ENCODE data around the gene SPNS3.

SPNS3 gene

DNA sequence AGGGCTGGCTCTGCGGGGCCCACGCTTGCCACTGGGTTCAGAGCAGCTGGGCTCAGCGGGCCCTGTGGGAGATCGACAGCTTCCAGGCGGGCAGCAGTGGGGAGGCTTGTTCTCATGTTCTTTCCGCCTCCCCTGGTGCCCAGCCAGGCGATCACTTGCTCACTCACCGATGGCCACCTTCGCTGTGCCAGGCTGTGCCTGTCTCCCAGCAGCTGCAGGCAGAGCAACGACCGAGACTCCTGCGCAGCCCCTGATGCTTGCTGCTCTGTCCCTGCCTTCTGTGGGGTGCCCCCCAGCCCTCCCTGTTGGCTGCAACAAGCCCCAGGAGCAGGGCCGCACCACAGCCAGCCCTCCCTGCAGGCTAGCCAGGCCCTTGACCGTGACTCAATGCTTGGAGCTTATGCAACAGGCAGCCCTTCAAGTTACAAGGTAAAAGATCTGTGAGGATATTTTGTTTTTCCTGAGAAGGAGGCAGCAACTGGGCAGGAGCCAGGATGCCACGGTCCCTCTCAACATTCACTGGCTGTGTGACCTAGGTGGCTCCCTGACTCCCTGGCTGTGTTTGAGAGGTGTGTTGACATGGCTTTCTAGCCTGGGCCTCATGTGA, 55.4 kb downstream of the SPNS3 start:
- DNase-seq (ENCODE audit: low spot score): no peak

DNA sequence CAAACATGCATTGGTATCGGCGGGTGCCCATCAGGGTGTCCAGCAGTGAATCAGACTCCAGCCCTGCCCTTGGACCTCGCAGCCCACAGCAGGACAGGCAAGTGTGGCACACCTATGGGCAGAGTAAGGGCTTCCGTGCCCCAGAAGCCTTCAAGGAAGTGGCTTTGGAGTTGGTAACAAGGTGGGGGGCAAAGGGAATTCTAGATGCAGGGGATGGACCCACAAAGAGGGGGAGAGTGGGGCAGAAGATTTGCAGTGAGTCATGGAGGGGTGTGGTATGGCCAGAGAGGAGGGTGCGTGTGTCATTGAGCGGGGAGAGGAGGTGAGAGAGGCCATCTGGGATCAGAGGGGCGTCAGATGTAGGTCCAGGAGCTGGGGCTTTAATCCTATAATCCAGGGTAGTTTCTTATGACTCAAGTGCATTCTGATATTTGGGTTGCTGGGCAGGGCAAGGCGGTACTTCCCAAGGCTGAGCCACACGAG, 56.4 kb downstream of the SPNS3 start:
- no peak for DNase-seq (ENCODE audit: low spot score)

DNA sequence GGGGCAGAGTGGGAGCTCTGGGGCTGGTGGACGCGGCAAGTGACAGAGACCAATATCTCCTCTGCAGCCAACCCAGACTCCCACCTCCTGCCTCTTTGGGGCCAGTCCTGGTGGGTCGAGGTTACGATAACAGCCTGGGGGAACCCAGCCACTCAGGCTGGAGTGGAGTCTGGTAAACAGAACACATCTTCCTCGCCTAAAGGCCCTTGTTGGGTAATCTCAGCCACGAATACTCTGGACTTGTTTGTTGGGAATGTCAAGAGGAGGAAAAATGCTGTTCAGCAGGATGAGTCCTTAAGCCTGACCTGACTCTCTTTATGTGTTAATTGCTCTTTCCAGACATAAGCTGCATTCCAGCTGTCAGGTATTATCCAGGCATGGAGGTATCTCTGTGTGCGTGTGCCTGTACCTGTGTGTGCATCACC, 56.9 kb downstream of the SPNS3 start:
- no peak for DNase-seq (ENCODE audit: low spot score)

DNA sequence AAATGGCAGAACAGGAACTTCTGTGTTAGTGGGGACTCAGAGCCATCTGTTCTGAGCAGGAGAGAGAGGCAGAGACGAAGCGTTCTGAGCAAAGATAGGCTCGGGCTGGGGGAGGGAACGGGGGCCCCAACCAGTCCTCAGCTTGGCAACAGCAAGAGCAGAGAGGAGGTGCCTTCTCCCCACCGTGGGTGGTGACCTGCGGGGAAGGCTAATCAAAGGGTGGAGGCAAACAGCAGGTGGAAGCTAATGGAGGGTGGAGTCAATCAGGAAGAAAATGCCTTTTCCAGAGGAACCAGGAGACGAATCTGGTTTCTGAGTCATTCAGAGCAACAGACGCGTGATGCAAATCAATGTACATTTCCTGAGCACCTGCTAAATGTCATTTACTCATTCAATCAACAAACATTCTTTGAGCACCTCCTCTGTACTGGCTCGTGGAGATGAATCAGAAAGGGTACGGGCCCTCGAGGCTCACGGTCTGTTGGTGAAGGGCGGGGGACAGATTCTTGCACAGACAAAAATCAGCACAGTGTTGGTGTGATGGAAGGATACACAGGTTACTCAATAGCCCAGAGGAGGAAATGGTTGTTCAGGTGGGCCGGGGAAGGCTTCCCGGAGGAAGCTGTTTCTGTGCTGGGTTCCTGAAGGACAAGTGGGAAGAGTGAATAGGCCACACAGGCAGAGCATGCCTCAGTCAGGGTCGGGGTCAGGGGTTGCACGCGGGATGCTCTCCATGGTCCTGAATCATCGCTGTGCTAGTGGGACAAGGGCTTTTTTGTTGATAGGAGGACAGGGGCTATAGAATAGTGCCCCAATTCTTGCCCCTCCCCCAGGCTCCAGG, 59.2 kb downstream of the SPNS3 start:
- DNase-seq (ENCODE audit: low spot score): no peak

DNA sequence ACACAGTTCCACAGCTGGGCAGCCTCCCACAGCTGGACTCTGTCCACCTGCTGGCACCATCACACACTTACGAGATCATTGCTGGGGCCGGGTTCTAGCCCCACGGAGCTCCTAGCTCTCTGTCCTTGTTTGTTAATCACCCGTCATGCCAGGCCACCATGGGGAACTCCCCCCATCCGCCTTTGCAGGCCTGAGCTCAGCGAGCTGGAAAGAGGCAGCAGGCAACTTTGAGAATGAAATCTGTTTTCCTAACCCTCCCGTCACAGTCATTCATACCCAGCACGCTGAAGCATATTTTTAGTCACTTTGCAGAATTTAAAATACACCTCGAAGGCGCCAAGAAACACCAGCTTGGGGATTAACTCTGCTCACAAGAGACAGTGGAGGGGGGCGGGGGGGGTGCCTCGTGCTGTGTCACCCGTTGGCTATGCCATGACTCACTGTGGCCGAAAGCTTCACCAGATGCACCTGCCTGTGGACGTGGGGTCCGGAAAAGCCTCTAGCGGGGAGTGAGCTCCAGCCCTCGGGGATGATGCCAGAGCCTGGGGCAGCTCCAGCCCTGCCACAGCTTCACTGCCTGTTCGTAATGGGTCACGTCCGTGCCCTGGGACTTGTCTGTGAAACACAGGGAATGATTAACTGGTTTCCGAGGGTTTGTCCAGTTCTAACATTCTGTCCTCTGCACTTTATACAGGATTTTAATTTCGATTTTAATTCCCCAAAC, 63.5 kb downstream of the SPNS3 start:
- no peak for DNase-seq (ENCODE audit: low spot score)

DNA sequence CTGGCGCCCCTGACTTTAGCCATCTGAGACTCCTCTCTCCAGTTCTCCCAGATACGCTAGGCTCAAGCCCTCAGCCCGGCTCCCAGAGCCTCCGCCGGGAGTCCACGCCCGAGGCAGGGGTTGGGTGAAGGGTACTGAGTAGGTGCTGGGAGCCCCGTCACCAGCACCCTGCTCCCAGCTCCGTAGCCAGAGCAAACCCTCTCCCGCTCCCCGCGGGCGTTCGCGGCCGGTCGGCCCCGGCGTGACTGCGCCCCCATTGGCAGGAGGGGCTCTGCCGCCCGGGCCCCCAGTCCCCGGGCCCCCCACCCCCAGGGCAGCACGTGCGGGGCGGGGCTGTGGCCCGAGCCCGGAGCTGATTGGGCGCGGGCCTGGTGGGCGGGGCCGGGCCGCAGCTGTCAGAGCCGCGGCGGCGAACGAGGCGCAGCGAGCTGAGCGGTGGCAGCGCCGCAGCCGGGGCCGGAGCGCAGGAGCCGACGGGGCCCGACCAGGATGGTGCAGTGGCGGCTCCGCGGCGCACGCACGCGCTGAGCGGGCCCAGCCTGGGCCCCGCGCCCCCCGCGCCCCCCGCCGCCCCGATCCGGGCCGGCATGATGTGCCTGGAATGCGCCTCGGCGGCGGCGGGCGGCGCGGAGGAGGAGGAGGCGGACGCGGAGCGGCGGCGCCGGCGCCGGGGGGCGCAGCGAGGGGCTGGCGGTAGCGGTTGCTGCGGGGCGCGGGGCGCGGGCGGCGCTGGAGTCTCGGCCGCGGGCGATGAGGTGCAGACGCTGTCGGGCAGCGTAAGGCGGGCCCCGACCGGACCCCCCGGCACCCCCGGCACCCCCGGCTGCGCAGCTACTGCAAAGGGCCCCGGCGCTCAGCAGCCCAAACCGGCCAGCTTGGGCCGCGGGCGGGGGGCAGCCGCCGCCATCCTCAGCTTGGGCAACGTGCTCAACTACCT, 65.0 kb downstream of the SPNS3 start, which contains the start of gene SPNS2:
Gene SPNS2 (plus strand): TSS at position 421 of the 937 bp plus-strand sequence. CDS start 167 bp downstream, at position 588.
- DNase-seq (ENCODE audit: low spot score): peak; percentile 52

DNA sequence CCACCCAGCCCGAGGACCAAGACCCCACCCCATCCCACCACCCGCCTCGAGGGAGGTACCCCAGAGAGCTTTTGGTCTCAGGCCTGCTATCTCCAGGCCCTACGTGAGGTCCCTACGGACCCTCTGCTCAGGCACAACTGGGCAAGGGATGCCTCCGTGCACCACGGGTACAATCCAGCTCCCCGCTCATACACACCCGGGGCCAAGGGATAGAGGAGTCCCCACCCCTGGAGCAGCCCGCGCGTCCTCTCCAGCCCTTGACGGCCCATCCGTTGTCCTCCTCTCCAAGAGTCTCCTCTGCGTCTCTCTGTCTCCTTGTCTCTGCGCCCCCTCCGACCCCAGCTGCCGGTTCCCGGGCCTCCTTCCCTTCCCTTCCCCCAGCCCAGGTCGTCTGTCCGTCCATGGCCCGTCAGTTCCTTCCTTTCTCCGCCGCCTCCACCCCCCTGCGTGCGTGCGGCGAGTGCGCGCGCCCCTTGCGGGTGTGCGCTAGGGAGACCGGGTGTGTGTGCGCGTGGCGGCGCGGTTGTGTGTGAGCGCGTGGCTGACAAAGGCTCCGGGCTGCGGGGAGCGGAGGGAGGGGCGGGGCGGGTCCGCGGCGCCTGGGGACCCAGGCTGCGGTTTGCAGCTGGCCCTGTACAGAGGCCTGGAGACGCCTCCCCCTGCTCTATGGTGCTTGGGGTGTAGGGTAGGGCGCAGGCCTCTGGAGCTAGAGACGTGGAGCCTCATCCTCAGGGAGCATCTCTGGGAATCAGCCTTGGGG, 65.9 kb downstream of the SPNS3 start:
- no peak for DNase-seq (ENCODE audit: low spot score)

DNA sequence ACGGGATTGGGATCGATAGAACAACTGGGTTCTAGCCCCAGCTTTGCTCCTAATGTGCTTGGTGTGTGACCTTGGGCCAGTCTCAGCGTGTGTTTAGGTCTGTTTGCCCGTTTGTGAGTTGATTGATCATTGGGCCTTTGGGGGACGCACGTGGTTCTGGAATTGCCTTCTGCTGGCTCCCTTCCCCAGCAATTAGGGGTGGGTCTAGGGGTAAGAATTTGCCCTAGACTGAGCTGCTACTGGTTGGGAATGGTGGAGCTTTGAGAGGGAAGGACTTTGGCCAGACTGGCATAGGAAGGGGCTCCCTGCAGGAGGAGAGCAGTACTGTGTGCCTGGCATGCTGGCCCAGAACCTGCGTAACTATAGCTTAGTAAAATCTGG, 66.4 kb downstream of the SPNS3 start:
- no peak for DNase-seq (ENCODE audit: low spot score)

DNA sequence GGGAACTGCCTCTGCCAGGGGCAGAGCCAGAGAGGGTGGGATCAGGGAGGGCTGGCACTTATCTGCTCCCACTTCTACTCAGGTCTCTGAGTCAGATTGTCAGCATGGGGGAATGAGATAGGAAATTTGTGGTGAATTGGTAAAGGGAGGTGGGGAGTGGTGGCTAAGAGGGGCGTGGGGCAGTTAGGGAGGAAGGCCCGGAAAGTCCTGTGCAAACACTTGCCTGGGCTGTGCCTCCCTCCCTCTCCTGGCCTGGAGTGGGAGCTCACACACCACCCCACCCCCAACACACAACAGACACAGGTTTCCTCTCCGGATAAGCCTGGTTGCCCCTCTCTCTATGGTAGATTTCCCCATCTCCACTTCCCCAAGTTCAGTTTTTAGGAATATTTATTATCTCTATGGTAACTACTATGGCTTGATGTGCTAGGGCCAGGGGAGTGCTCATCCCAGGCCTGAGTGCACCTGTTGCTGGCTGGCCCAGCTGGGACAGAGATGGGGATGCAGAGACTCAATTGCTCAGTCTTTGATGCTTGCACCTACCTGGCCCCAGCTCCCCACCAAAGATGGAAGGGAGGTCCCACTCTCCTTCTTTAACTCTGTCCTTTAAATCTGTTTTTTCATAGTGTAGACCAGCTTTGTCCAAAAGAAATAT, 67.7 kb downstream of the SPNS3 start:
- DNase-seq (ENCODE audit: low spot score): no peak

DNA sequence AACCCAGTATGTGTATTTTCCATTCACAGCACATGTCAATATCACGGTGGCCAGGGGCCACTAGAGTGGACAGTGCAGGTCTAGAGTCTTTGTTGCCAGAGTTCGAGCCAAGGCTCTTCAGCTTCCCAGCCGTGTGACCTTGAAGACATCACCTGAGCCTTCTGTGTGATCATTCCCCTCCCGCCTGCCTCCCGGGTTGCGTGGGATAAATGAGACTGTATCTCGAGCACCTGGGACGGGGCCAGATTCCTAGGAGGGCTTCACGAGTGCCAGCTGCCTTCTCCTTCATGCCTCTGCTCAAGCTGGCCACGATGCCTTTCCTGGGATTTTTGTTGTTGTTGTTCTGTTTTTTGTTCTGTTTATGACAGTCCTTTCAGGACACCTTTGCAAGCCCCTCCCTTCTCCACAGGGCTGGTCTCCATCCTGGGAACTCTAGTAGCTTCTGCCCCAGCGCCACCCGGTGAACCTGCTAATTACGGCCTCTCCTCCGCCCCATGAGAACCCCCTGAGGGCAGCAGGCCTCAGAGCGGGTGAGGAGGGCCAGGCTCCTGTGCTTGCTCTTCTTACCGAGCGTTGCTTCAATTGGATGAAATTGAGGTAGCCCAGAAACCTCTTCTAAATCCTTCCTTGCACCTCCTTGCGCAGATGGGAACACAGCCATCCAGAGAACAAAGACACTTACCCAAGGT, 68.9 kb downstream of the SPNS3 start:
- no peak for DNase-seq (ENCODE audit: low spot score)

DNA sequence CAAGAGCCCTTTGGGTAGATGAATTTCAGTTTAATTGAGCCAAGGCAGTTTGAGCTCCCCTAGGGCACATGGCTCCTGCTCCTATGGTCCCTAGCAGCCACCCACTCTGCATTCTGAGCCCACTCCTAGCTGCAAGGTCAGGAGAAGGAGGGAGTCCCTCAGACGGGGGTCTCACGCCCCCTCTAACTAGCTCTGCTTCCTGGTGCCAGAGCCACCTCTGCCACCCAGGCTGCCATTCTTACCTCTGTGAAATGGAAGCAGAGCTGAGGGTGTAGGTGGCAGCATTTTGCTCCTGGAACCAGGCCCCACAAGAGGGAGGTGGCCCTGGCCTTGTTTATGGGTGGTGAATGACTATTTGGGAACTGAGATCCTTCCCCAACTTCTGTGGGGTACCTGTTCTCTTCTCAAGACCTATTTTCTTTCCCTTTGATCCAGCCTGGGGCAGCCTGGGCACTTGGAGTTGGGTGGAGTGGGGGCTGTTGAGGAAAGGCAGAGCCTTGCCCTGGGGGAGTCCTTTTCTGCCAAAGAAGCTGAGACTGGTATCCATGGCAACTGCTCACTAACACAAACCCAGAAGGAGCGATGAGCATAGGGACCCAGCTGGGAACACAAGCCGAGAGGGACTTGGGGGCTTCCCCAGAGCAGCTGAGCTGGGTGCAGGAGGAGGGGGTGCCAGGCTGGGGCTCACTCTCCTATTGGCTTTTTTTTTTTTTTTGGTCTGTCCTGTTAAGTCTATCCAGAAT, 69.7 kb downstream of the SPNS3 start:
- DNase-seq (ENCODE audit: low spot score): no peak

DNA sequence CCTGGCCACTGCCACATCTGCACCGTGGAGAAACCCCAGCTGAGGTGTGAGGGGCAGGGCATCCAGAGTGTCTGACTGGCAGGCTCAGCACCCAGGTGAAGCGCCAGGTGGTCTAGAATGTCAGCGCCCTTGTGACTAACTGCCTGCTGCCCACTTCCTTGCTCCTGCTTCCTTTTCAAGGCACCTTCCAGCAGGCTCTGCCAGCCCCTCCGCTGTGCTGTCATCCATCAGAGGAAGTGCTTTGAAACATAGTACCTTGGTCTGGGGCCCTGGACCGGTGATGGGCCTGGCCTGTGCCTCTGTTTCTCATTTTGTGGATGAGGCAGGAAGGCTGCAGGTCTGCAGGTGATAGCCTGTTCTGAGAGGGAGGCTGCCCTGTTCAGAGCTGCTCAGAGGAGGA, 70.4 kb downstream of the SPNS3 start:
- no peak for DNase-seq (ENCODE audit: low spot score)

DNA sequence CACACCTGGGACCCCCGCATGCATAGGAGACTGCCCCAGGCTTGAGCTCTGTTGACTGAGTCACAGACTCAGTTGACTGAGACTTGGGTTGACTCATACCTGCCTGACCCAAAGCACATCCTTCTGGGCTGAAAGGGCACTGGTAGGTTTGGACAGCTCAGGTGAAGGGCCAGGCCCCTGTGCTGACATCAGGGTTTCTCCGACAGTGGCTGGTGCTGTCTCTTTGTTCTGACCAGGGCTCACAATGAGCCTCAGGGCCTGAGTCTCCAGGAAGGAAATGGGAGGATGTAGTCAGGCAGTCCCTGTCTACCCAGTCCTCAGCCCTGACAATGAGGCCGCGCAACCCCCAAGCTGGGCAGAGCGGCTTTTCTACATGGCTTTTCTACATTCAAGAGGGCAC, 71.4 kb downstream of the SPNS3 start:
- DNase-seq (ENCODE audit: low spot score): no peak

DNA sequence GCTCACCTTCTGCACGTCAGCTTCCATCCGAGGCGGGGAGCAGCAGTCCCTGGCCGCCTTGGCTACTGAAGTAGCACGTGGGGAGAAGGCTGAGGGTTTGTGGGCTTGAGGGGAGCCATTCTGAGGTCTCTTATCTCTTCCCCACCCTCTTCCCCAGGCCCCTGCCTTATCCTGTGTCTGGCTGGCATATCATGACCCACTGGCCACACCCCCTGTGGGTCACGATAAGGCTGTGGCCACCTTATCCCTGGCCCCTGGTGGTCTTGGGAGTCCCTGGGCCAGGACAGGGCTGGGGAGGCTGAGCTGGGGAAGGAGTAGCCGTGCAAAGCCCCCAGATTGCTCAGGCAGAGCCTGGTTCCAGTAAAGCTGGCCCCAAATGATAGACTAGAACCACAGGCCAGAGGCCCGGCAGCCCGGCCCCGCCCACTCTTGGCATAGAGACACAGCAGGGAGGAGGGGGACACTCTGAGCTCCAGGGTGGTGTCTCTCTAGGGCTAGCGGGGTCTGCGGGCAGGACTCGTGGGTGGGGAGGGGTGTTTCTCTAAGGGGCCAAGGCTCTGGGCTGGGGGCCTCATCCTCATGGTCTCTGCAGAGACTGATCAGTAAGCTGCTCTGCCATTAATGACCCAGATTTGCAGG, 72.6 kb downstream of the SPNS3 start:
- no peak for DNase-seq (ENCODE audit: low spot score)

DNA sequence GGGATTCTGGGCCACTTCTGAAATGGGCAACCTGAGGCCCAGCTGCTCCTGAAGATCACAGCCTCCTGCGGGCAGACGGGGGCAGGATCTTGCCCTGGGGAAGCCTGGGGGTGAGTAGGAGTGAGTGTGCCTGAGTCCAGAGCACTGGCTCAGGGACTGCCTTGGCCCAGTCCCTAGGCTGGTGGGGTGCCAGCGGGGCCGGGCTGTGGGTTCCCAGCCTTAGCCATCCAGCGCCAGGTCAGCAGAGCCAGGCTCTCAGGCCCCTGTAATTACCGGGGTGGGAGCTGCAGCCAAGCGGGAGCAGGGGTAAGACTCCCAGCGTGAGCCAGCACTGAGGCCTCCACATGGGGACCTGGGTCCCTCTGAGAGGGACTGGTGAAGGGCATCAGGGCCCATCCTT, 73.2 kb downstream of the SPNS3 start:
- no peak for DNase-seq (ENCODE audit: low spot score)

DNA sequence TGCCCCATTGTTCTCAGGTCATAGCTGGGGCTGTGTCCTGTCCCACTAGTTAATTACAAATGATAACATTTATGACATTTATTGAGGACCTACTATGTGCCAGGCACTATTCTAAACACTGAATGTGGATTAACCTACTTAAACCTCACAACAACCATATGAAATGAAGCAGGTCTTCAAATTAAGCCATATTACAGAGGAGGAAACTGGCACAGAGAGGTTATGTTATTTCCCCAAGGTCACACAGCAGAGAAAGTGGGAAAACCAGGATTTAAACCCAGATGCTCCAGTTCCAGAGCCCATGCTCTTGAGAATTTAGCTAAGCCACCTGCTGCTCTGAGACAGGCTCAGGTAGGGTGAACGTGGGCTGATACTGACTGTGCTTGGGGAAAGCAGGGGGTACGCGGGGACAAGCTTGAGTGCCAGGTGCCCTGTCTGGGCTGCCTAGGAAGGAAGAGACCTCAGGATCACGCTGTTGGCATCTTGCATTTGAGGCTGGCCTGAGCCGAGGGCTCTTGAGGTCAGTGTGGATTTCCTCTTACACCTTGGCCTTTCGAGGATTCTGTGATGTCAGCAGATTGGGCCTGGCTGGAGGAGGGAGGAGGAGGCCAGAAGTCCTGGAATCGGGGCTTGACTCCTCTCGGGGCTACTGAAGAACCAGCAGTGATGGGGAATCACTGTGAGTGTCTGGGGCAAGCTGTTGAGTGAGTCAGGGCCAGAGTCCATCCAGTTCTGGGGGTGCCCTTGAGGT, 73.8 kb downstream of the SPNS3 start:
- DNase-seq (ENCODE audit: low spot score): no peak

DNA sequence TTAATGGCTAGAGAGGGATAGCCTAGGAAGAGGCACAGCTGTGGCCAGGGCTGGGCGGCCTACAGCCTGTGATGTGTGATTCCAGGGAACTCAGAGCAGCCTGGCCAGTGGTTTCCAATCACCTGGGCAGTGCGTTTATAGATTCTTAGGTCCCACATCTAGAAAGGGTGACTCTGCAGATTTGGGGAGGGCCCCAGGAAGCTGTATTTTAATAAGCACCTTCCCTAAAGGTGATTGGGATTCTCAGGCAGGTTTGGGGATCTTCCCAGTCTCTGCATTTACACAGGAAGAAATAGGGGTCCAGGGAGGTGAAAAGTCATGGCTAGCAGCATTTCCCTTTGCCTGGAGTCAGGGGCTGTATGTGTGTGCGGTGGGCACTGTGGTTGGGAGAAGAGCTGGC, 74.5 kb downstream of the SPNS3 start:
- no peak for DNase-seq (ENCODE audit: low spot score)

DNA sequence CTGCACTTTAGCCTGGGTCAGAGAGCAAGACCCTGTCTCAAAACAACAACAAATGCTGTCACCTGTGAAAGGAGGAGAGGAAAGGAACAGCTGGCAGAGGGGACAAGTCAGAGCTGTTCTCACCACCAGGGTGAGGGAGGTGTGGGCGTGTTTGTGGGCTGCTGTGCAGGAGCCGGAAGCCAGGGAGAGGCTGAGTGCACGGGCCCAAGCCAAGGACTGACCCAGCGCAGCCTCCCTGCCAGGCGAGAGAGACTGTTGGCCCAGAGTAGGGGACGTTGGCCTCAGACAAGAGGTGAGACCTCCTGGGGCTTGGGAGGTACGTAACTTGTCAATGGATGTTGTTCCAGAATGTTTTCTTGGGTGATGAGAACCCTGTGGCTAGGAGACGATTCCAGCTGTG, 75.7 kb downstream of the SPNS3 start:
- no peak for DNase-seq (ENCODE audit: low spot score)

All from CD4-positive, alpha-beta T cell treated with Interleukin-15 for 4 hours (primary cell).